Astrocyte (in vitro differentiated cells and primary cell): ENCODE measurements around the gene LRP11.

Source experiments
- CTCF ChIP-seq: IDR thresholded peaks from 2 replicates; pipeline ENCODE4 v1.5.1; 2011; ENCODE audit warnings: low read depth, mild to moderate bottlenecking, inconsistent platforms, low read length, moderate library complexity; ENCODE audit not compliant: insufficient read depth
- EZH2 ChIP-seq: IDR thresholded peaks from 2 replicates; pipeline ENCODE4 v1.6.1; 2012; ENCODE audit warnings: mild to moderate bottlenecking, low read length, inconsistent platforms; ENCODE audit not compliant: insufficient read depth

DNA sequence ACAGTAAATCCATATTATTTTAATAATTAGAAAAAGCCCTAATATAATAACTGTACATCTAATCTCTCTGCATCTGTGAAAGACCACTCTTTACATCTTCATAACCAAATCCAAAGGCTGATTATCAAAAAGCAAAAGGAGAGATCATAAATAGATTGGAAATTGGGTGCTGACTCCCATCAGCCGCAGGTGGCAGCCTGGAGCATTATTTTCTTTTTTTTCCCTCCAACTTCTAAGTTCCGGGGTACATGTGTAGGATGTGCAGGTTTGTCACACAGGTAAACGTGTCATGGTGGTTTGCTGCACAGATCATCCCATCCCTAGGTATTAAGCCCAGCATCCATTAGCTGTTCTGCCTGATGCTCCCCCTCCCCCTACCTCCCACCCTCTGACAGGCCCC is 30.5 kb downstream of the LRP11 start:
- TF ChIP-seq EZH2 (no peak), CTCF (no peak)
